Activated CD4-positive, alpha-beta T cell treated with anti-CD3 and anti-CD28 coated beads for 1 hour (primary cell): ENCODE results near the gene NRIP2.

Experiments
- DNase-seq: peaks from one replicate; pipeline ENCODE4 v3.0.0-alpha.2; 2020

NRIP2 gene

GRCh38 chr12:2804393-2805142 is 30.3 kb downstream of the NRIP2 start:
- no peak for DNase-seq

GRCh38 chr12:2803635-2804392 is 31.0 kb downstream of the NRIP2 start:
- DNase-seq: no peak

- no peak for DNase-seq
These were observed 33.6 kb downstream of the NRIP2 start for GRCh38 chr12:2801044-2801783.

GRCh38 chr12:2800046-2800570 is 34.7 kb downstream of the NRIP2 start:
- no peak for DNase-seq

- DNase-seq: no peak
These were observed 37.0 kb downstream of the NRIP2 start for GRCh38 chr12:2797721-2798418.

GRCh38 chr12:2796187-2796666 is 38.6 kb downstream of the NRIP2 start:
- no peak for DNase-seq

GRCh38 chr12:2795291-2796186 is 39.3 kb downstream of the NRIP2 start:
- peak; percentile 62 for DNase-seq

- DNase-seq: peak; percentile 83
These were observed 40.0 kb downstream of the NRIP2 start, which contains the start of gene FKBP4 for GRCh38 chr12:2794736-2795289. FKBP4 (plus strand) TSS chr12:2794970; CDS start chr12:2795140, 170 bp downstream.

- no peak for DNase-seq
These were observed 40.6 kb downstream of the NRIP2 start for GRCh38 chr12:2794191-2794735.

GRCh38 chr12:2793561-2793960 is 41.3 kb downstream of the NRIP2 start:
- no peak for DNase-seq

- no peak for DNase-seq
These were observed 41.9 kb downstream of the NRIP2 start for GRCh38 chr12:2792671-2793500.

GRCh38 chr12:2791089-2791488 is 43.7 kb downstream of the NRIP2 start:
- DNase-seq: no peak

- DNase-seq: no peak
These were observed 49.8 kb downstream of the NRIP2 start for GRCh38 chr12:2785017-2785416.

- DNase-seq: peak; percentile 25
These were observed 50.8 kb downstream of the NRIP2 start for GRCh38 chr12:2783936-2784600.

GRCh38 chr12:2779281-2779680 is 55.6 kb downstream of the NRIP2 start:
- DNase-seq: no peak

GRCh38 chr12:2776129-2776806 is 58.6 kb downstream of the NRIP2 start:
- no peak for DNase-seq

GRCh38 chr12:2775431-2775830 is 59.4 kb downstream of the NRIP2 start:
- DNase-seq: no peak
